Right ventricle myocardium superior (tissue), 1 donor: ENCODE results near the gene HIC1. TPM values are rescaled to one million over a fixed set of nuclear protein-coding genes. Genes with fewer than 3 reads are reported as not detected.

Experiments used
- ATAC-seq: fragments of 200-7000 bp; cut with Tn5 transposase; one replicate; pipeline ENCODE4 v1.9.1; 2020; ENCODE audit warnings: mild to moderate bottlenecking; ENCODE audit not compliant: poor library complexity
- DNase-seq: peaks from one replicate; pipeline ENCODE4 v3.0.0-alpha.2; 2020
- intact Hi-C: fragments of 100-400 bp; cut with DNase I; formaldehyde crosslinking; loops from one replicate; pipeline ENCODE4 v1.11.2; 2022
- total RNA-seq: library from RNA; stranded (reverse); fragmentation: NEBNext Ultra II Directional; extraction: Animal tissue kit (Norgen Biotek cat#: 25700); gene quantifications from one replicate; pipeline ENCODE4 v1.2.1, GENCODE V29; 2021
- donor health status: DM: no; HTN: yes; CAD: no; lungs with severe emphysema.

The HIC1 gene
- total RNA-seq, 1 donor from 2014 or later: 19.3 TPM

GRCh38 chr17:2084036-2084765 lies 29.3 kb downstream of the HIC1 start:
- DNase-seq (peak; percentile 77), ATAC-seq (peak; percentile 62)
- intact Hi-C loops: loop anchor here (10.0 kb wide), 1 partner anchor 91 kb away; no protein-coding TSS in a partner anchor

GRCh38 chr17:2084766-2085647 lies 30.1 kb downstream of the HIC1 start:
- peak; percentile 34 for ATAC-seq
- intact Hi-C loops: loop anchor here (10.0 kb wide), 1 partner anchor 90 kb away; no protein-coding TSS in a partner anchor
- DNase-seq: peak; percentile 76

GRCh38 chr17:2085648-2085949 lies 30.7 kb downstream of the HIC1 start:
- intact Hi-C loops: loop anchor here (10.0 kb wide), 1 partner anchor 89 kb away; no protein-coding TSS in a partner anchor
- ATAC-seq (peak; percentile 48), DNase-seq (peak; percentile 76)

DNA sequence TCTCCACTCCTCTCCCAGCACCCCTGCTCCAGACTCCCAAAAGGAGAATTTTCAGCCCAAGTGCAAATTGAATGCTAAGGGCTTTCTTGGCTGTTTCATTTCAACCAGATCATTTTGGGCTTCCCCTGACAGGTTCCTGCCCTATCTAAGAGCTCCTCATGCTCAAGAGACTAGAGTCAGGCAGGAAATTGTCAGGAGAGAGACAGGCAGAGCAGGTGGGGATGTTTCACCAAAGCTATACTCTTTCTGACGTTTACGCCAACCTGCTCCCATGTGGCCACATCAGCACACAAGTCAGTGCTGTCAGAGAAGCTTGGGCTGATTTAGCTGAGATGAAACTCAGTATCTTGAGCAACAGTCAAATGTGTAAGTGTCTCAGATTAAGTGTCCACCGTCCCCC lies 31.4 kb downstream of the HIC1 start:
- ATAC-seq (no peak), DNase-seq (no peak)
- intact Hi-C loops: loop anchor here (10.0 kb wide), 1 partner anchor 88 kb away; no protein-coding TSS in a partner anchor

DNA sequence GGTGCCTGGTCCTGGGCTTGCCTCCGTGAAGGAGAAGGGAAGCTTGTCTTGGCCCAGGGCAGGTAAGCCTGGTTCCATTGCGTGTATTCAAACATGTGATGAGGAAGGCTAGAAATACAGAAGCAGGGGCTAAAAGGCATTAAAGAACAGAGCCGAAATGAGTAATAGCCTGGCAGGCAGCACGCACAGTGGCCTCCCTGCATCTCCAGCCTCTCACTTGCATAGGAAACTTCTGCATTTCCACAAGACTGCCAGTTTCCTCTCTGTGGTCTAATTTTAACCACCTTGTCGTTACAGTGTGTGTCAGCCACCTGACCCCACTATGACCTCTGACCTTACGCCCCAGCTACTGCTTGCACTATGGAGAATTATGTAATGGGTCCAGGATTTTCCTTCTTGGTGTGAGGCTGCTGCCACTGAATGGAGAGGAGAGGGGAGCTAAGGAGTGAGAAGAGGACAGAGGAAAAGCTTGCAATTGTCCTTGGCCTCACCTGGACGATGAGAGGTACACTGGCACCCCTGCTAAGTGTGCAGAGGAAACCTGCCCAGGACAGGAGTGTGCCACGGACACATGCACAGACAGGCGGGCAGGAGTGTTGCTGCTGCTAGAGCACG lies 32.8 kb downstream of the HIC1 start:
- DNase-seq (peak; percentile 69), ATAC-seq (no peak)
- intact Hi-C loops: loop anchor here (10.0 kb wide), 1 partner anchor 87 kb away; no protein-coding TSS in a partner anchor

DNA sequence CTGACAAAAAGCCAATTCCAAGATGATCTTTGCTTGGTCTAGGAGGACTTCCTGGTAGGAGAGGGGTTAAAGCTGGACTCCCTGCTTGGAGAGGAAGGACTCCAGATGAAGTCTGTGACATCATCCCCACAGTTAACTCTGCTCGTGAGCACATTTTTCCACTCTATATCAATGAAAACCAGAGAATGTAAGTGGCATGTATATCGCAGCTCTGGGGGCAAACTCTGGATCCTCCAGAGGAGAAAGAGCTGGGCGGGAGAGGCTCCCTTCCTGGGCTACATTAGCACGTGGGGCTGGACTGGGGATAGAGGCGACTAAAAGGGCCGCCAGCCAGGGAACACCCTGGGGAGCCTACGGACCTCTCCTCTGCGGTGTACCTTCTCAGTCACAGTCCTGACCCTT lies 34.1 kb downstream of the HIC1 start:
- DNase-seq (no peak), ATAC-seq (no peak)
- intact Hi-C loops: loop anchor here (10.0 kb wide), 1 partner anchor 86 kb away; no protein-coding TSS in a partner anchor

DNA sequence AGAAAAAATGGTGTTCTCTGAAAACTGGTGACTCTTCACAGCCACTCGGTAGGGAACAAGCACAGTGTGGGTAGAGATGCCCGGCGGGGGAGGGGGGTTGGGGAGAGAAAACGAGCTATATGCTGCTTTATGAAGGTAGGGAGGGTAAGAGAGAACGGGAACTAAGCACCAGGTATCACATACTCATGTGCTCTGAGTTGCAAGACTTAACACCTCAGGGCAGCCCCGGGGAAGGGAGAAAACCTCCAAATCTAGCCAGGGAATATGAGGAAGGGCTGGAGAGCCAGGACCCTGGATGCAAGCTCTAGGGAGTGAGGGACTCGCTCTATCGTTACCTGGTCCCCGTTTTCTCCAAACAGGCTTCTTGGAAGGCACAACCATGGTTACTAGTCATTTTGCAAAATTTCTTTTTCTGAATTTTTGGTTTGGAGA lies 35.3 kb downstream of the HIC1 start:
- DNase-seq: no peak
- no peak for ATAC-seq
- intact Hi-C loops: loop anchor here (10.0 kb wide), 1 partner anchor 155 kb away; no protein-coding TSS in a partner anchor

DNA sequence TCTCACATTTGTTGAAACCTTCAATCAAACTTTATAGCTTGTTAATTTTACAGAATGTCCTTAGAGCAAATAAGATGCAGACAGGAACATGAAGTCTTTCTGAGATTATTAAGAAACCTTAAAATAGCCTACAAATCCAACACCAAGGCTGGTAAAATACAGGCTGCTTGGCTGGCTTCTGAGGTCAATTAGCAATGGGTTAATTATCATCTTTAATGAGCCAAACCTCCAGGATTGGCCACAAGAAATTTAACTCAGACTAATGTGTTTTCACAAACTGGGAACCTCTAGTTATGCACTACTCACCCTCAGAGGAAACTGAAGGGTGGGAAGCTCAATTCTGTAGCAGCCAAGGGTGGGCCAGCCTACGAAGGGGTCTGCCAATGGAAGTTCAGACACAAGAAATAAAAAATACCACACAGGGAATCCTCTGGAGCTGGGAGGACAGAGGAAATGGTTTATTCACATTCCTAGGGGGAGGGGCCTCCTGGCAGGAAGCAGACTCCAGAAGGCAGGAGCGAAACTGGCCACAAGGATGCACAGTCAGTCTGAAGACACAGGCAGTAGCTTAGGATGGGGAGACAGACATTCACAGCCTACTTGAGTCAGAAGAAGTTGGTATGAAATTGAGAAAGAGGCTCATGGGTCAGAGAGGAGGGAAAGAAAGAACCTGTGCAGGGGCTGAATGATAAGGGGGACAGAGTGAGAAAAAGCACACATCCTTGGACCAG lies 36.1 kb downstream of the HIC1 start:
- ATAC-seq (peak; percentile 34), DNase-seq (peak; percentile 67)
- intact Hi-C loops: loop anchor here (10.0 kb wide), 1 partner anchor 154 kb away; no protein-coding TSS in a partner anchor

DNA sequence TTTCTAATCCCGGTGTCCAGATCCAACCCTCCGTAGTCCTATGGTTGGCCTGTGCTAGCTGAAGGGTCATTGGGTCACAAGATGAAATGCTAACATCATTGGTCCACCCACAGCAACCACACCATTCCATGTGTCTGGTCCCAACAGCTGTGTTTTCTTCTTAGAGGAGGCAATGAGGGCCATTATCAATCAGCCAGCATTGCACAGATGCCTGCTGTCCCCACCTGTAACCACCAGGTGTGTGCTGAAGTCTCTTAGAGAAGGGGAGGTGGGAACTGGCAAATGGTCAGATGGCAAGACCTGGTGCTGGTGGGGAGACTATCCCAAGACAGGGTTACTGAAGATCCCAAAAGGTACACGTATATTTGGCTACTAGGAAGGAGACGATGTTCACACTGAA lies 37.4 kb downstream of the HIC1 start:
- DNase-seq (no peak), ATAC-seq (no peak)
- intact Hi-C loops: loop anchor here (10.0 kb wide), 1 partner anchor 153 kb away; no protein-coding TSS in a partner anchor

GRCh38 chr17:2093349-2093748 lies 38.4 kb downstream of the HIC1 start:
- intact Hi-C loops: loop anchor here (10.0 kb wide), 1 partner anchor 151 kb away; no protein-coding TSS in a partner anchor
- no peak for ATAC-seq
- DNase-seq: no peak

- ATAC-seq (peak; percentile 94), DNase-seq (peak; percentile 80)
- intact Hi-C loops: loop anchor here (10.0 kb wide), 1 partner anchor 150 kb away; no protein-coding TSS in a partner anchor
Measured at GRCh38 chr17:2094891-2095535, 40.1 kb downstream of the HIC1 start.

DNA sequence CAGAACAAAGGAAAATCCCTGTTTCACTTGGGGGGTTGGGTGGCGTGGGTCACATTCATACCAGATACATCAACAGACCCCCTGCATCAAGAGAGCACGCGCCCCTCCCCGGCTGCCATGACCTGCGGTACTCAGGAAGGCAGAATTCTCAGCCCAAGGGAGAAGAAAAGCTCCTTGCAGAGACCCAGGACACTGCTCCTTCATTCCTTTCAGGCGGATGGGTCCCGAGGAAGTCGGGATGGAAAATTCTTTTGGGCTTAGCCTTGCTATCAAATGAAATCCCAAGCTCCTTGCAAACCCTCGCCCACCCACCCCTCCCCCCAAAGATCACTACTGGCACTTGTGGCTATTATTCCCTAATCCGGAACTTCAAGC lies 40.6 kb downstream of the HIC1 start:
- ATAC-seq: no peak
- intact Hi-C loops: loop anchor here (10.0 kb wide), 1 partner anchor 149 kb away; no protein-coding TSS in a partner anchor
- DNase-seq: no peak

DNA sequence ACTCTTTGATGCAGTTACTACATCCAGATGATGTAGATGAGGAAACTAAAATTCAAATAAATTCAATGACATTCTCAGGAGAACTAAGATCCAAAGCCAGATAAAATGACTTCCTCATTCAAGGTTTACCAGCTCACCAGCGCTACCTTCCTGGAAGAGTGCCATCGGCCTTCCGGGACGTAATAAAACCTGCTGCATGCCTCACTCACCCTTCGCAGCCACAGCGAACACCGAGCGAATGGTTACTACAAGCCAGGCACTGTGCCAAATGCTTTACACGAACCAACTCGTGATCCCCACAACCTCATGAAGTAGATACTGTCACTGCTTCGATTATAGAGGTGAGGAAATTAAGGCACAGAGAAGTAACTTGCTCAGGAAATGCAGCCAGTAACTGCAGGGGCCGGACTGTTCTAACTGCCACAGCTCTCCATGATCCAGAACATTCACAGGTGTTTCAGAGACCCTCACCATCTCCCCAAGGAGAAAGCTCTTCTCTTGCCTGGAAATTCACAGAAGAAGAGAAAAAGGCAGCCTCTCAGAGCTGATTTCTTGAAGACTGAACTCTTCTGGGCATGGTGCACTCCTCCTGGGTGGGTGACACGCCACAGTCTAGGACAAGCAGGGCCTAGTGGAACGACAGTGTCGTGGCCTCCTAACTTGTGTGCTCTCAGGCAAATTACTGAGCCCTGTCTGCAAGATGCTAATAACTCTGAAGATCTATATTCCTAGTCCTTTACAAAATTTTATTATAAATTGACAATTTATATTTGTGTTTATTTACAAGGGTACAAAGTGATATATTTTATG lies 46.8 kb downstream of the HIC1 start:
- DNase-seq: peak; percentile 56
- peak; percentile 63 for ATAC-seq
- intact Hi-C loops: no loop called here

GRCh38 chr17:2102931-2103809 lies 48.3 kb downstream of the HIC1 start:
- intact Hi-C loops: no loop called here
- ATAC-seq: no peak
- DNase-seq: no peak

GRCh38 chr17:2105663-2106062 lies 50.8 kb downstream of the HIC1 start:
- ATAC-seq (no peak), DNase-seq (no peak)
- intact Hi-C loops: no loop called here
